ENCODE measurements around the gene SGPL1.
"Not testable (repeated sequence)": the region's sequence is repeated elsewhere in the genome, so short reads cannot be mapped to it uniquely, and the experiment has no call there.

SGPL1 gene

DNA sequence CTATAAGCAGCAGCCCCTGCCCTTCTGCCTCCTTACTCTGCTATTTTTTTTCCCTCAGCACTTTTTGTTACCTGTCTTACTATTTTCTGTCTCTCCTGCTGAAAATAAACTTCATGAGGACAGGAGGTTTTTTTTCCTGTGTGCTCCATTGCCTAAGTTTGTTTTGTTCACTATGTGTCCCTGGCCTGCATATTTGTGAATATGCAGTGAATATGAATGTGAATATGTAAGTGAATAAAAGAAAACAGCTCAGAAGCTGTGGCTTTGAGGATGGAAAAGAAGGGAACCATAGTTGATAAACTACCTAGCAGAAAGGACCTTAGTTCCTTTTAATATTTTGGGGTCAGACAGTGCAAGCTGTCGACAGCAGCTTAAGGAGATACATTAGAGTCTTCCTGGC lies 37.7 kb downstream of the SGPL1 start:
- Histone ChIP-seq H3K36me3 (peaks cover 45 to 67% (median 47%) of the 10 kb centered on the region in 3 donors), H3K4me3 (no peak overlapping the region), H3K27ac (no peak overlapping the region), H3K4me1 (peaks cover 0 to 15% (median 0%) of the 10 kb centered on the region in 4 donors), H3K27me3 (no peaks in the 10 kb centered on the region), H3K9me3 (no peaks in the 10 kb centered on the region)
- TF ChIP-seq, protein P1, sequence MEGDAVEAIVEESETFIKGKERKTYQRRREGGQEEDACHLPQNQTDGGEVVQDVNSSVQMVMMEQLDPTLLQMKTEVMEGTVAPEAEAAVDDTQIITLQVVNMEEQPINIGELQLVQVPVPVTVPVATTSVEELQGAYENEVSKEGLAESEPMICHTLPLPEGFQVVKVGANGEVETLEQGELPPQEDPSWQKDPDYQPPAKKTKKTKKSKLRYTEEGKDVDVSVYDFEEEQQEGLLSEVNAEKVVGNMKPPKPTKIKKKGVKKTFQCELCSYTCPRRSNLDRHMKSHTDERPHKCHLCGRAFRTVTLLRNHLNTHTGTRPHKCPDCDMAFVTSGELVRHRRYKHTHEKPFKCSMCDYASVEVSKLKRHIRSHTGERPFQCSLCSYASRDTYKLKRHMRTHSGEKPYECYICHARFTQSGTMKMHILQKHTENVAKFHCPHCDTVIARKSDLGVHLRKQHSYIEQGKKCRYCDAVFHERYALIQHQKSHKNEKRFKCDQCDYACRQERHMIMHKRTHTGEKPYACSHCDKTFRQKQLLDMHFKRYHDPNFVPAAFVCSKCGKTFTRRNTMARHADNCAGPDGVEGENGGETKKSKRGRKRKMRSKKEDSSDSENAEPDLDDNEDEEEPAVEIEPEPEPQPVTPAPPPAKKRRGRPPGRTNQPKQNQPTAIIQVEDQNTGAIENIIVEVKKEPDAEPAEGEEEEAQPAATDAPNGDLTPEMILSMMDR (IDR thresholded peaks at IDR 0.05), result no peak
- intact Hi-C loops (cut with DNase I; ENCODE audit: low total_unique reads), result no loop called here
- no peak for DNase-seq

- H3K9me3 ChIP-seq, result no peaks in the 10 kb centered on the region
- H3K27ac ChIP-seq, result no peak overlapping the region
- H3K36me3 ChIP-seq, result peaks cover 61 to 95% (median 63%) of the 10 kb centered on the region in 3 donors
- intact Hi-C loops (cut with DNase I; ENCODE audit: low total_unique reads), result no loop called here
- DNase-seq, result no peak
- H3K4me3 ChIP-seq, result no peak overlapping the region
- TF ChIP-seq, protein P1 (IDR thresholded peaks at IDR 0.05), result no peak
- H3K4me1 ChIP-seq, result no peaks in the 10 kb centered on the region
- no peaks in the 10 kb centered on the region for H3K27me3 ChIP-seq
These were observed 40.7 kb downstream of the SGPL1 start for GRCh38 chr10:70856454-70856853.

DNA sequence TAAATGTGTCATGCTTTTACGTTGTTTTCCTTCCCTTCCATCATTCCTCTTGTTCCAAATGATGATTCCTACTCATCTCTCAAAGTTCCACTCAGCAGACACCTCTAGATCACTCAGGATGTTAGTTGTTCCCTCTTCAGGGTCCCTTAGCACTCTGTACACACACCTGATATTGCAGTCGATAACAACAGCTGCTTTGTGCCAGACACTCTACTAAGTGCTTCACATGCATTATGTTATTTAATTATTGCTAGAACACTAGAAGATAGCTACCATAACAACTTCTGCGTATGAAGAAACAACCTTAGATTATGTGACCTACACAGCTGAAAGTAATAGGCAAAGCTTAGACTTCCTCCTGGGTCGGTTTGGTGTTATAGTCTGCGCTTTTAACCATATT lies 43.0 kb downstream of the SGPL1 start:
- no peak for DNase-seq
- Histone ChIP-seq H3K27ac (no peak overlapping the region), H3K9me3 (no peaks in the 10 kb centered on the region), H3K4me3 (no peak overlapping the region), H3K4me1 (no peaks in the 10 kb centered on the region), H3K36me3 (peaks cover 60 to 89% (median 69%) of the 10 kb centered on the region in 3 donors), H3K27me3 (no peaks in the 10 kb centered on the region)
- intact Hi-C loops (cut with DNase I; ENCODE audit: low total_unique reads), result no loop called here
- TF ChIP-seq, protein P1 (IDR thresholded peaks at IDR 0.05), result no peak

DNA sequence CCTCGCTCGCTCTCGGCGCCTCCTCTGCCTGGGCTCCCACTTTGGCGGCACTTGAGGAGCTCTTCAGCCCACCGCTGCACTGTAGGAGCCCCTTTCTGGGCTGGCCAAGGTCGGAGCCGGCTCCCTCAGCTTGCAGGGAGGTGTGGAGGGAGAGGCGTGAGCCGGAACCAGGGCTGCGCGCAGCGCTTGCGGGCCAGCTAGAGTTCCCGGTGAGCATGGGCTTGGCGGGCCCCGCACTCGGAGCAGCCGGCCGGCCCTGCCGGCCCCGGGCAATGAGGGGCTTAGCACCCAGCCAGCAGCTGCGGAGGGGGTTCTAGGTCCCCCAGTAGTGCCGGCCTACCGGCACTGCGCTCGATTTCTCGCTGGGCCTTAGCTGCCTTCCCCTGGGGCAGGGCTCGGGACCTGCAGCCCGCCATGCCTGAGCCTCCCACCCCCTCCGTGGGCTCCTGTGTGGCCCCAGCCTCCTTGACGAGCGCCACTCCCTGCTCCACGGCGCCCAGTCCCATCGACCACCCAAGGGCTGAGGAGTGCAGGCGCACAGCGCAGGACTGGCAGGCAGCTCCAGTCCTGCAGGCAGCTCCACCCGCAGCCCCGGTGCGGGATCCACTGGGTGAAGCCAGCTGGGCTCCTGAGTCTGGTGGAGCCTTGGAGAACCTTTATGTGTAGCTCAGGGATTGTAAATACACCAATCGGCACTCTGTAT lies 45.9 kb downstream of the SGPL1 start:
- intact Hi-C loops (cut with DNase I; ENCODE audit: low total_unique reads); H3K9me3 ChIP-seq; H3K27me3 ChIP-seq; H3K4me3 ChIP-seq; DNase-seq; H3K4me1 ChIP-seq; H3K27ac ChIP-seq: not testable (repeated sequence)
- H3K36me3 ChIP-seq, result peaks cover 36 to 68% (median 53%) of the 10 kb centered on the region in 3 donors

GRCh38 chr10:70863470-70864160 lies 47.9 kb downstream of the SGPL1 start:
- intact Hi-C loops (cut with DNase I; ENCODE audit: low total_unique reads), result no loop called here
- Histone ChIP-seq H3K9me3 (no peaks in the 10 kb centered on the region), H3K27me3 (no peaks in the 10 kb centered on the region), H3K4me1 (no peaks in the 10 kb centered on the region), H3K4me3 (no peak overlapping the region), H3K36me3 (peaks cover 26 to 55% (median 36%) of the 10 kb centered on the region in 3 donors), H3K27ac (no peak overlapping the region)
- TF ChIP-seq, protein P1 (IDR thresholded peaks at IDR 0.05), result no peak
- no peak for DNase-seq

GRCh38 chr10:70864935-70865334 lies 49.2 kb downstream of the SGPL1 start:
- Histone ChIP-seq H3K36me3 (peaks cover 32 to 55% (median 34%) of the 10 kb centered on the region in 3 donors), H3K9me3 (no peaks in the 10 kb centered on the region), H3K27ac (no peak overlapping the region), H3K27me3 (no peaks in the 10 kb centered on the region), H3K4me1 (no peaks in the 10 kb centered on the region), H3K4me3 (no peak overlapping the region)
- TF ChIP-seq, protein P1 (IDR thresholded peaks at IDR 0.05), result no peak
- intact Hi-C loops (cut with DNase I; ENCODE audit: low total_unique reads), result no loop called here
- no peak for DNase-seq

Measured in tibial artery (tissue), 4 donors.